OCI-LY7 (cell line): ENCODE data around the gene LIPT2. TPM values are rescaled to one million over a fixed set of nuclear protein-coding genes. Genes with fewer than 3 reads are reported as not detected.

Experiments
- BruUV-seq: library from RNA; stranded (reverse); fragments of 400-500 nt; replicated peaks from 2 replicates; lab custom pipeline; 2021; lab: Mats Ljungman, UMichigan
- CTCF ChIA-PET: fragments of 300-600 bp; sonication (Branson Sonifier 250); formaldehyde crosslinking; loops from one replicate; lab custom pipeline; 2022; ENCODE audit warnings: antibody characterized with exemption; ENCODE audit not compliant: unreplicated experiment; lab: Charles Lee
- POLR2A ChIA-PET: fragments of 300-600 bp; sonication (Branson Sonifier 250); formaldehyde crosslinking; loops from one replicate; lab custom pipeline; 2022; ENCODE audit warnings: antibody characterized with exemption; lab: Charles Lee
- DNase-seq: peaks from one replicate; pipeline ENCODE4 v3.0.0-alpha.2; 2015; ENCODE audit warnings: low spot score
- H2AFZ ChIP-seq: fragments of 200-600 bp; sonication (generic), shearing (Covaris generic); 2 replicates; pipeline ENCODE4 v1.6.1; 2014; ENCODE audit warnings: mild to moderate bottlenecking, antibody characterized with exemption, low read length, moderate library complexity
- H3K27ac ChIP-seq: fragments of 200-600 bp; sonication (generic); 2 replicates; pipeline ENCODE4 v1.5.1; 2014; ENCODE audit warnings: mixed run types, low read depth, mild to moderate bottlenecking, moderate library complexity, low read length, inconsistent platforms; ENCODE audit not compliant: poor library complexity, severe bottlenecking
- H3K36me3 ChIP-seq: fragments of 200-600 bp; sonication (generic); 2 replicates; pipeline ENCODE4 v1.6.1; 2014; ENCODE audit warnings: mild to moderate bottlenecking, antibody characterized with exemption, low read length, moderate library complexity, mixed read lengths; ENCODE audit not compliant: insufficient read depth
- H3K4me1 ChIP-seq: fragments of 200-600 bp; sonication (generic); 2 replicates; pipeline ENCODE4 v1.5.1; 2014; ENCODE audit warnings: mild to moderate bottlenecking, low read length; ENCODE audit not compliant: insufficient read depth, poor library complexity, severe bottlenecking
- H3K4me2 ChIP-seq: fragments of 200-600 bp; sonication (generic); 2 replicates; pipeline ENCODE4 v1.6.1; 2014; ENCODE audit warnings: mild to moderate bottlenecking, low read length
- H3K4me3 ChIP-seq: fragments of 200-600 bp; sonication (generic); 2 replicates; pipeline ENCODE4 v1.5.1; 2014; ENCODE audit warnings: mild to moderate bottlenecking, low read depth, low read length; ENCODE audit not compliant: poor library complexity, severe bottlenecking
- H3K79me2 ChIP-seq: fragments of 200-600 bp; sonication (generic); 2 replicates; pipeline ENCODE4 v1.6.1; 2016; ENCODE audit warnings: low read depth, mild to moderate bottlenecking, low read length, moderate library complexity, mixed read lengths; ENCODE audit not compliant: insufficient read depth
- H3K9me2 ChIP-seq: fragments of 200-600 bp; sonication (generic); 2 replicates; pipeline ENCODE4 v1.6.1; 2016; ENCODE audit warnings: mild to moderate bottlenecking, low read length, mixed read lengths; ENCODE audit not compliant: insufficient read depth
- H3K9me3 ChIP-seq: fragments of 200-600 bp; sonication (generic); 2 replicates; pipeline ENCODE4 v1.6.1; 2014; ENCODE audit warnings: mild to moderate bottlenecking, mixed run types, low read length, mixed read lengths
- H4K20me1 ChIP-seq: fragments of 200-600 bp; sonication (generic); 2 replicates; pipeline ENCODE4 v1.6.1; 2014; ENCODE audit warnings: mild to moderate bottlenecking, antibody characterized with exemption, low read length, moderate library complexity, mixed read lengths; ENCODE audit not compliant: insufficient read depth
- EZH2phosphoT487 ChIP-seq: fragments of 200-600 bp; sonication (generic); IDR thresholded peaks from 2 replicates; pipeline ENCODE4 v1.6.1; 2018; ENCODE audit warnings: low read depth, borderline replicate concordance, mild to moderate bottlenecking, mixed run types, antibody characterized with exemption, low read length, moderate library complexity, mixed read lengths
- intact Hi-C: fragments of 100-400 bp; cut with micrococcal nuclease; formaldehyde crosslinking; loops from one replicate; pipeline ENCODE4 v1.10.0; 2022; ENCODE audit not compliant: unreplicated experiment
- total RNA-seq, 2 experiments: library from RNA; depleted of rRNA in 1 of 2; stranded (reverse); fragments of >200 nt in 1 of 2; shearing (Covaris generic) in 1 of 2; gene quantifications; 2 replicates each; pipeline ENCODE4 v1.2.3, GENCODE V29; 2014 to 2022
- TF ChIP-seq, protein P1 (sequence below): fragments of 200-600 bp; sonication (generic); conservative IDR thresholded peaks from 2 replicates; pipeline ENCODE4 v1.5.1; 2014; ENCODE audit warnings: mild to moderate bottlenecking, antibody characterized with exemption, low read length, moderate library complexity, mixed read lengths

LIPT2 gene
- total RNA-seq, 2 experiments from 2014 or later: 10.9 to 14.3 TPM

DNA sequence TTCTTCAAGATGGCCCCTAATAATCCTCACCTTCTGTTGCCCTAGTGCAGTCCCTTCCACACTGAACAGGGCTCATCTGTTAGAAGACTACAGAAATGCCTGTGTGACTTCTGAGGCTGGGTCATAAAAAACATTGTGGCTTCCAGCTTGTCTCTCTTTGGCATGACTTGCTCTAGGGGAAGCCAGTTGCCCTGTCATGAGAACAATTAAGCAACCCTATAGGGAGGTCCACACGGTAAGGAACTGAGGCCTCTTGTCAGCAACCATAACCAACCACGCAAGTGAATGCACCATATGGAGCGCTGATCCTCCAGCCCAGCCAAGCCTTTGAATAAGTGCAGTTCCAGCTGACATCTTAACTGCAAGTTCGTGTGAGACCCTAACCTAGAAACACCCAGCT is 2.6 kb downstream of the LIPT2 start:
- Histone ChIP-seq H3K79me2 (no peaks in the 10 kb centered on the region), H3K4me1 (peaks cover 17% of the 10 kb centered on the region), H4K20me1 (no peaks in the 10 kb centered on the region), H3K4me2 (no peak overlapping the region), H3K36me3 (0 out of 2 replicates have a peak, but pooled peaks cover 7% of the 10 kb centered on the region), H2AFZ (no peak overlapping the region), H3K9me2 (no peaks in the 10 kb centered on the region), H3K9me3 (peaks cover 6% of the 10 kb centered on the region; the same call in 1 of the 2 replicates), H3K27ac (no peak overlapping the region), H3K4me3 (no peak overlapping the region)
- no peak for DNase-seq
- no TSS peak for BruUV-seq
- ChIA-PET CTCF (no interaction called here), POLR2A (no interaction called here)
- TF ChIP-seq EZH2phosphoT487: no peak
- TF ChIP-seq, protein P1, sequence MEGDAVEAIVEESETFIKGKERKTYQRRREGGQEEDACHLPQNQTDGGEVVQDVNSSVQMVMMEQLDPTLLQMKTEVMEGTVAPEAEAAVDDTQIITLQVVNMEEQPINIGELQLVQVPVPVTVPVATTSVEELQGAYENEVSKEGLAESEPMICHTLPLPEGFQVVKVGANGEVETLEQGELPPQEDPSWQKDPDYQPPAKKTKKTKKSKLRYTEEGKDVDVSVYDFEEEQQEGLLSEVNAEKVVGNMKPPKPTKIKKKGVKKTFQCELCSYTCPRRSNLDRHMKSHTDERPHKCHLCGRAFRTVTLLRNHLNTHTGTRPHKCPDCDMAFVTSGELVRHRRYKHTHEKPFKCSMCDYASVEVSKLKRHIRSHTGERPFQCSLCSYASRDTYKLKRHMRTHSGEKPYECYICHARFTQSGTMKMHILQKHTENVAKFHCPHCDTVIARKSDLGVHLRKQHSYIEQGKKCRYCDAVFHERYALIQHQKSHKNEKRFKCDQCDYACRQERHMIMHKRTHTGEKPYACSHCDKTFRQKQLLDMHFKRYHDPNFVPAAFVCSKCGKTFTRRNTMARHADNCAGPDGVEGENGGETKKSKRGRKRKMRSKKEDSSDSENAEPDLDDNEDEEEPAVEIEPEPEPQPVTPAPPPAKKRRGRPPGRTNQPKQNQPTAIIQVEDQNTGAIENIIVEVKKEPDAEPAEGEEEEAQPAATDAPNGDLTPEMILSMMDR: no peak
- intact Hi-C loops: loop anchor here (5.0 kb wide), 1 partner anchor 509 kb away; the partner anchor contains the start of gene UCP2

DNA sequence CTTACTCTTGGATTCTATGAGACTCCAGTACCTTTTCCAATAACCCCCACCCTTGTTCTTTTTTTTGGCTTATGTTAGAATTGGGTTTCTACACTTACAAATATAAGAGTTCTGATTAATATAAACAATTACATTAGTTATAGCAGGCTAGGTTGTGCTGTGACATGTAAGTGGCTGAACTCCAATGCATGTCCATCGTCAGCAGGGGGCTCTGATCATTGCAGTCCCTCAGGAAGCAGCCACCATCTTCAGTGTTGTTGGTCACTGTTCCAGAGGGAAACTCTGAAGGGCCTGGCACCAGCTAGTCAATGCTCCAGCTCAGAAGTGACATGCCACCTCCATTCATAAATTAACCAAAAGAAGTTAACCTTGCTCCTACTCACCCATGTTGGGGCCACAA is 5.6 kb downstream of the LIPT2 start:
- POLR2A ChIA-PET: no interaction called here
- Histone ChIP-seq H3K9me3 (no peaks in the 10 kb centered on the region), H2AFZ (no peak overlapping the region), H3K36me3 (0 out of 2 replicates have a peak, but pooled peaks cover 7% of the 10 kb centered on the region), H4K20me1 (no peaks in the 10 kb centered on the region), H3K79me2 (no peaks in the 10 kb centered on the region), H3K4me2 (no peak overlapping the region), H3K27ac (no peak overlapping the region), H3K9me2 (no peaks in the 10 kb centered on the region), H3K4me3 (no peak overlapping the region), H3K4me1 (peaks cover 11% of the 10 kb centered on the region)
- CTCF ChIA-PET: no interaction called here
- peak; percentile 19 for DNase-seq
- intact Hi-C loops: no loop called here
- no TSS peak for BruUV-seq
- TF ChIP-seq EZH2phosphoT487: no peak
- TF ChIP-seq, protein P1: peak; percentile 58

DNA sequence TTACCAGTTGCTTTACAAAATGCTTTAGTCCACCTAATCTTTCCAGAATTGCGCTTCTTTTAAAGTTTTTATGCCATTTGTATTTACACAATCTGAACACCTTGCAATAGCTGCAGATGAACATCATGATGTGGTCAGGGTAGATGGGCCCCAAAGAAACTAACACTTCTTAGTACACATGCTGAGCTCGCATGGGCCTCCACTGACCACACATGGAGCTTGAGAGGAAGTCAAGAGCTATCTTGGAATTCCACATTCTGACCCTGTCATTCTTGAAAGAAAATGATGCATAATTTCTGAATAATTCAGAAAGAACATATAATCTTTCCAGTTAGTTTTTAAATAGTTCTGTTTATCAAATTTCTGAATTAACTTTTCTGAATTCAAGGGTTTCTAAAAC is 7.7 kb downstream of the LIPT2 start:
- no peaks in the 10 kb centered on the region for H3K79me2 ChIP-seq
- H3K36me3 ChIP-seq: no peaks in the 10 kb centered on the region
- H3K9me3 ChIP-seq: no peaks in the 10 kb centered on the region
- no peak overlapping the region for H3K27ac ChIP-seq
- no peaks in the 10 kb centered on the region for H3K9me2 ChIP-seq
- intact Hi-C loops: no loop called here
- no peaks in the 10 kb centered on the region for H4K20me1 ChIP-seq
- no peak overlapping the region for H3K4me3 ChIP-seq
- TF ChIP-seq, protein P1: no peak
- no peak for TF ChIP-seq EZH2phosphoT487
- no peaks in the 10 kb centered on the region for H3K4me1 ChIP-seq
- no peak overlapping the region for H2AFZ ChIP-seq
- DNase-seq: no peak
- H3K4me2 ChIP-seq: no peak overlapping the region
- no TSS peak for BruUV-seq
- POLR2A ChIA-PET: interaction anchor here (1.0 kb wide), 1 partner anchor 136 kb away, joined by 3 read pairs; no protein-coding TSS in a partner anchor
- CTCF ChIA-PET: no interaction called here
